Stimulated activated effector memory CD8-positive, alpha-beta T cell treated with anti-CD3 and anti-CD28 coated beads, Interleukin-12 subunit alpha, Interleukin-12 subunit beta, amount 100 ng/mL, for 72 hours (primary cell): ENCODE data around the gene RBM19.

Experiments used
- ATAC-seq: fragments of 150-1000 bp; cut with Tn5 transposase; 2 replicates; pipeline ENCODE4 v1.10.0; 2021
- DNase-seq, 2 donors: peaks; one replicate each; pipeline ENCODE4 v3.0.0; 2021 to 2022; ENCODE audit warnings: low spot score in 2 of 2
- H3K27ac Mint-ChIP-seq: one replicate; pipeline ENCODE4 v1.8.0; 2022; ENCODE audit warnings: mild to moderate bottlenecking, mixed read lengths
- H3K36me3 Mint-ChIP-seq: one replicate; pipeline ENCODE4 v1.8.0; 2022; ENCODE audit warnings: mild to moderate bottlenecking, mixed read lengths
- H3K4me1 Mint-ChIP-seq: one replicate; pipeline ENCODE4 v1.8.0; 2022; ENCODE audit warnings: mixed read lengths
- H3K4me3 Mint-ChIP-seq: one replicate; pipeline ENCODE4 v1.8.0; 2022; ENCODE audit warnings: mild to moderate bottlenecking, mixed read lengths
- H3K9me3 Mint-ChIP-seq: one replicate; pipeline ENCODE4 v1.8.0; 2022; ENCODE audit warnings: mixed read lengths

RBM19 gene

GRCh38 chr12:113932381-113933196 lies 33.5 kb downstream of the RBM19 start:
- DNase-seq (no peak), ATAC-seq (no peak)
- H3K4me3 Mint-ChIP-seq = no peak overlapping the region
- no peaks in the 10 kb centered on the region for H3K9me3 Mint-ChIP-seq
- peaks cover 70% of the 10 kb centered on the region for H3K36me3 Mint-ChIP-seq
- peaks cover 24% of the 10 kb centered on the region for H3K4me1 Mint-ChIP-seq
- peak overlapping the region; percentile 56 for H3K27ac Mint-ChIP-seq

- no peak for ATAC-seq
- Mint-ChIP-seq H3K27ac (no peak overlapping the region), H3K4me1 (peaks cover 30% of the 10 kb centered on the region), H3K36me3 (peaks cover 70% of the 10 kb centered on the region), H3K4me3 (no peak overlapping the region), H3K9me3 (no peaks in the 10 kb centered on the region)
- no peak for DNase-seq
Observed at GRCh38 chr12:113931517-113931916, 34.6 kb downstream of the RBM19 start.

GRCh38 chr12:113930249-113930648 lies 35.9 kb downstream of the RBM19 start:
- H3K36me3 Mint-ChIP-seq = peaks cover 70% of the 10 kb centered on the region
- peaks cover 30% of the 10 kb centered on the region for H3K4me1 Mint-ChIP-seq
- peak overlapping the region; percentile 61 for H3K27ac Mint-ChIP-seq
- H3K9me3 Mint-ChIP-seq = no peaks in the 10 kb centered on the region
- DNase-seq (no peak), ATAC-seq (no peak)
- no peak overlapping the region for H3K4me3 Mint-ChIP-seq

GRCh38 chr12:113929312-113929989 lies 36.7 kb downstream of the RBM19 start:
- no peak overlapping the region for H3K4me3 Mint-ChIP-seq
- H3K9me3 Mint-ChIP-seq = no peaks in the 10 kb centered on the region
- H3K27ac Mint-ChIP-seq = peak overlapping the region; percentile 61
- peaks cover 30% of the 10 kb centered on the region for H3K4me1 Mint-ChIP-seq
- peaks cover 70% of the 10 kb centered on the region for H3K36me3 Mint-ChIP-seq
- ATAC-seq = no peak
- no peak for DNase-seq

- no peak overlapping the region for H3K4me3 Mint-ChIP-seq
- peaks cover 28% of the 10 kb centered on the region for H3K4me1 Mint-ChIP-seq
- peaks cover 77% of the 10 kb centered on the region for H3K36me3 Mint-ChIP-seq
- ATAC-seq (no peak), DNase-seq (no peak)
- peak overlapping the region; percentile 74 for H3K27ac Mint-ChIP-seq
- H3K9me3 Mint-ChIP-seq = no peaks in the 10 kb centered on the region
Observed at GRCh38 chr12:113926788-113927187, 39.3 kb downstream of the RBM19 start.

GRCh38 chr12:113924341-113924740 lies 41.8 kb downstream of the RBM19 start:
- no peak overlapping the region for H3K4me3 Mint-ChIP-seq
- peak overlapping the region; percentile 64 for H3K27ac Mint-ChIP-seq
- no peaks in the 10 kb centered on the region for H3K9me3 Mint-ChIP-seq
- no peak for DNase-seq
- peaks cover 10% of the 10 kb centered on the region for H3K4me1 Mint-ChIP-seq
- ATAC-seq = no peak
- peaks cover 76% of the 10 kb centered on the region for H3K36me3 Mint-ChIP-seq

- ATAC-seq (no peak), DNase-seq (no peak)
- Mint-ChIP-seq H3K27ac (no peak overlapping the region), H3K4me3 (no peak overlapping the region), H3K36me3 (peaks cover 78% of the 10 kb centered on the region), H3K4me1 (peaks cover 6% of the 10 kb centered on the region), H3K9me3 (no peaks in the 10 kb centered on the region)
Observed at GRCh38 chr12:113923251-113923650, 42.9 kb downstream of the RBM19 start.

GRCh38 chr12:113921430-113921829 lies 44.7 kb downstream of the RBM19 start:
- H3K9me3 Mint-ChIP-seq = no peaks in the 10 kb centered on the region
- ATAC-seq (no peak), DNase-seq (no peak)
- H3K4me1 Mint-ChIP-seq = no peaks in the 10 kb centered on the region
- peaks cover 67% of the 10 kb centered on the region for H3K36me3 Mint-ChIP-seq
- no peak overlapping the region for H3K27ac Mint-ChIP-seq
- no peak overlapping the region for H3K4me3 Mint-ChIP-seq

GRCh38 chr12:113919791-113920190 lies 46.3 kb downstream of the RBM19 start:
- Mint-ChIP-seq H3K27ac (peak overlapping the region; percentile 43), H3K36me3 (peaks cover 67% of the 10 kb centered on the region), H3K9me3 (no peaks in the 10 kb centered on the region), H3K4me3 (no peak overlapping the region), H3K4me1 (no peaks in the 10 kb centered on the region)
- DNase-seq (no peak), ATAC-seq (no peak)

- Mint-ChIP-seq H3K4me1 (no peaks in the 10 kb centered on the region), H3K36me3 (peaks cover 55% of the 10 kb centered on the region), H3K27ac (no peak overlapping the region), H3K4me3 (no peak overlapping the region), H3K9me3 (no peaks in the 10 kb centered on the region)
- DNase-seq = no peak
- no peak for ATAC-seq
Observed at GRCh38 chr12:113918306-113918705, 47.8 kb downstream of the RBM19 start.

- Mint-ChIP-seq H3K27ac (no peak overlapping the region), H3K4me1 (no peaks in the 10 kb centered on the region), H3K9me3 (no peaks in the 10 kb centered on the region), H3K36me3 (peaks cover 56% of the 10 kb centered on the region), H3K4me3 (no peak overlapping the region)
- ATAC-seq (no peak), DNase-seq (no peak)
Observed at GRCh38 chr12:113917393-113917792, 48.7 kb downstream of the RBM19 start.

GRCh38 chr12:113914806-113915205 lies 51.3 kb downstream of the RBM19 start:
- DNase-seq (no peak), ATAC-seq (no peak)
- Mint-ChIP-seq H3K4me3 (no peak overlapping the region), H3K36me3 (peaks cover 46% of the 10 kb centered on the region), H3K4me1 (no peaks in the 10 kb centered on the region), H3K27ac (no peak overlapping the region), H3K9me3 (no peaks in the 10 kb centered on the region)

- Mint-ChIP-seq H3K9me3 (no peaks in the 10 kb centered on the region), H3K36me3 (peaks cover 53% of the 10 kb centered on the region), H3K4me1 (no peaks in the 10 kb centered on the region), H3K4me3 (no peak overlapping the region), H3K27ac (no peak overlapping the region)
- ATAC-seq = no peak
- DNase-seq = no peak
Observed at GRCh38 chr12:113914176-113914575, 51.9 kb downstream of the RBM19 start.

- Mint-ChIP-seq H3K27ac (no peak overlapping the region), H3K9me3 (no peaks in the 10 kb centered on the region), H3K4me1 (no peaks in the 10 kb centered on the region), H3K36me3 (peaks cover 55% of the 10 kb centered on the region), H3K4me3 (no peak overlapping the region)
- DNase-seq (peak; percentile 48 to 77), ATAC-seq (peak; percentile 52)
Observed at GRCh38 chr12:113912760-113913329, 53.3 kb downstream of the RBM19 start.

- DNase-seq (no peak), ATAC-seq (no peak)
- Mint-ChIP-seq H3K9me3 (no peaks in the 10 kb centered on the region), H3K36me3 (peaks cover 58% of the 10 kb centered on the region), H3K4me1 (no peaks in the 10 kb centered on the region), H3K4me3 (no peak overlapping the region), H3K27ac (no peak overlapping the region)
Observed at GRCh38 chr12:113911971-113912759, 54.0 kb downstream of the RBM19 start.
